ENCODE measurements around the gene PAPOLA.
"Not testable (repeated sequence)": the region's sequence is repeated elsewhere in the genome, so short reads cannot be mapped to it uniquely, and the experiment has no call there.

Gene PAPOLA

GRCh38 chr14:96503306-96503679, 1.1 kb downstream of the PAPOLA start:
- FAIRE-seq: no peak

GRCh38 chr14:96504353-96504752, 2.2 kb downstream of the PAPOLA start:
- not testable (repeated sequence) for FAIRE-seq

- FAIRE-seq: no peak
Measured at GRCh38 chr14:96507723-96508122, 5.5 kb downstream of the PAPOLA start.

GRCh38 chr14:96508900-96509299, 6.7 kb downstream of the PAPOLA start:
- no peak for FAIRE-seq

GRCh38 chr14:96509457-96510090, 7.4 kb downstream of the PAPOLA start:
- FAIRE-seq: no peak

- FAIRE-seq: no peak
Measured at GRCh38 chr14:96511146-96511545, 9.0 kb downstream of the PAPOLA start.

- FAIRE-seq: peak; percentile 27
Measured at GRCh38 chr14:96511667-96512066, 9.5 kb downstream of the PAPOLA start.

GRCh38 chr14:96512122-96512521, 9.9 kb downstream of the PAPOLA start:
- no peak for FAIRE-seq

- no peak for FAIRE-seq
Measured at GRCh38 chr14:96512602-96513397, 10.6 kb downstream of the PAPOLA start.

GRCh38 chr14:96514694-96515093, 12.5 kb downstream of the PAPOLA start:
- FAIRE-seq: peak; percentile 55

GRCh38 chr14:96515731-96516130, 13.5 kb downstream of the PAPOLA start:
- no peak for FAIRE-seq

- no peak for FAIRE-seq
Measured at GRCh38 chr14:96516351-96516750, 14.2 kb downstream of the PAPOLA start.

GRCh38 chr14:96519970-96520369, 17.8 kb downstream of the PAPOLA start:
- FAIRE-seq: no peak

- FAIRE-seq: no peak
Measured at GRCh38 chr14:96525452-96525851, 23.3 kb downstream of the PAPOLA start.

GRCh38 chr14:96532632-96533031, 30.4 kb downstream of the PAPOLA start:
- FAIRE-seq: no peak

- FAIRE-seq: no peak
Measured at GRCh38 chr14:96536807-96537206, 34.6 kb downstream of the PAPOLA start.

- FAIRE-seq: peak; percentile 17
Measured at GRCh38 chr14:96538097-96538989, 36.2 kb downstream of the PAPOLA start.

- FAIRE-seq: no peak
Measured at GRCh38 chr14:96538990-96539317, 36.8 kb downstream of the PAPOLA start.

GRCh38 chr14:96554315-96554910, 52.2 kb downstream of the PAPOLA start:
- FAIRE-seq: no peak

GRCh38 chr14:96559571-96559970, 57.4 kb downstream of the PAPOLA start:
- FAIRE-seq: no peak

GRCh38 chr14:96564389-96564788, 62.2 kb downstream of the PAPOLA start:
- peak; percentile 61 for FAIRE-seq

GRCh38 chr14:96565811-96566210, 63.6 kb downstream of the PAPOLA start:
- FAIRE-seq: no peak

GRCh38 chr14:96567289-96567899, 65.2 kb downstream of the PAPOLA start:
- FAIRE-seq: peak; percentile 70

Measured in islet of Langerhans (tissue), 1 donor.